DND-41 (cell line): ENCODE results near the gene BCL11B.

Experiments
- ATAC-seq: fragments of 200-7000 bp; cut with Tn5 transposase; 3 replicates; pipeline ENCODE4 v1.9.1; 2021; ENCODE audit warnings: low read depth; ENCODE audit not compliant: insufficient read depth
- DNase-seq: peaks from one replicate; pipeline ENCODE4 v3.0.0-alpha.2; 2020
- H2AFZ ChIP-seq: 2 replicates; pipeline ENCODE4 v1.6.0; 2012; ENCODE audit warnings: low read depth, low read length
- H3K27ac ChIP-seq: 2 replicates; pipeline ENCODE4 v1.5.1; 2012; ENCODE audit warnings: low read length, inconsistent platforms
- H3K27me3 ChIP-seq: fragments of 200-600 bp; sonication (generic); 2 replicates; pipeline ENCODE4 v1.6.0; 2012; ENCODE audit warnings: low read length, mild to moderate bottlenecking, inconsistent platforms; ENCODE audit not compliant: insufficient read depth, poor library complexity
- H3K36me3 ChIP-seq: 2 replicates; pipeline ENCODE4 v1.5.1; 2012; ENCODE audit warnings: low read length, inconsistent platforms; ENCODE audit not compliant: insufficient read depth
- H3K4me1 ChIP-seq: 2 replicates; pipeline ENCODE4 v1.5.1; 2012; ENCODE audit warnings: mild to moderate bottlenecking, low read length; ENCODE audit not compliant: insufficient read depth
- H3K4me2 ChIP-seq: 2 replicates; pipeline ENCODE4 v1.6.0; 2012; ENCODE audit warnings: mild to moderate bottlenecking, moderate library complexity, low read length, inconsistent platforms; ENCODE audit not compliant: insufficient read depth
- H3K4me3 ChIP-seq, 2 experiments: fragments of 200-600 bp in 1 of 2; shearing (Covaris generic) in 1 of 2; 2 replicates each; pipeline ENCODE4 v1.5.1; 2012 to 2016; ENCODE audit warnings: inconsistent platforms in 2 of 2, low read length in 2 of 2, mild to moderate bottlenecking in 2 of 2, low read depth in 1 of 2, moderate library complexity in 1 of 2
- H3K79me2 ChIP-seq: 2 replicates; pipeline ENCODE4 v1.6.0; 2012; ENCODE audit warnings: low read length, inconsistent platforms; ENCODE audit not compliant: insufficient read depth
- H3K9ac ChIP-seq: 2 replicates; pipeline ENCODE4 v1.6.0; 2012; ENCODE audit warnings: low read depth, mild to moderate bottlenecking, inconsistent platforms, low read length, moderate library complexity
- H3K9me3 ChIP-seq: 2 replicates; pipeline ENCODE4 v1.5.1; 2012; ENCODE audit warnings: low read length, moderate library complexity, mild to moderate bottlenecking, inconsistent platforms; ENCODE audit not compliant: insufficient read depth, severe bottlenecking
- H4K20me1 ChIP-seq: 2 replicates; pipeline ENCODE4 v1.6.0; 2012; ENCODE audit warnings: low read length; ENCODE audit not compliant: insufficient read depth
- CTCF ChIP-seq: IDR thresholded peaks from 2 replicates; pipeline ENCODE4 v1.5.1; 2012; ENCODE audit warnings: borderline replicate concordance, low read length, moderate library complexity, mild to moderate bottlenecking; ENCODE audit not compliant: poor library complexity, severe bottlenecking; ENCODE audit errors: extremely low read depth
- EZH2 ChIP-seq: IDR thresholded peaks from 3 replicates; pipeline ENCODE4 v1.6.1; 2012; ENCODE audit warnings: borderline replicate concordance, low read depth, mild to moderate bottlenecking, moderate library complexity, low read length, inconsistent platforms; ENCODE audit not compliant: severe bottlenecking

BCL11B gene

GRCh38 chr14:99252940-99253868 is 18.8 kb downstream of the BCL11B start:
- ATAC-seq (no peak), DNase-seq (no peak)
- TF ChIP-seq EZH2 (no peak), CTCF (no peak)
- Histone ChIP-seq H2AFZ (no peak overlapping the region), H3K4me1 (peaks cover 60% of the 10 kb centered on the region), H4K20me1 (peaks cover 93% of the 10 kb centered on the region), H3K4me3 (no peak overlapping the region), H3K9me3 (no peaks in the 10 kb centered on the region), H3K4me2 (peak overlapping the region; percentile 5), H3K36me3 (peaks cover 97% of the 10 kb centered on the region), H3K27ac (no peak overlapping the region), H3K27me3 (no peaks in the 10 kb centered on the region), H3K9ac (no peak overlapping the region), H3K79me2 (peaks cover 100% of the 10 kb centered on the region)

- TF ChIP-seq CTCF (no peak), EZH2 (no peak)
- peaks cover 93% of the 10 kb centered on the region for H4K20me1 ChIP-seq
- peaks cover 100% of the 10 kb centered on the region for H3K79me2 ChIP-seq
- H3K4me1 ChIP-seq = peaks cover 53% of the 10 kb centered on the region
- peaks cover 97% of the 10 kb centered on the region for H3K36me3 ChIP-seq
- H3K27me3 ChIP-seq = no peaks in the 10 kb centered on the region
- H3K27ac ChIP-seq = no peak overlapping the region
- H3K9me3 ChIP-seq = no peaks in the 10 kb centered on the region
- ATAC-seq (no peak), DNase-seq (no peak)
- H3K4me3 ChIP-seq = no peak overlapping the region
- H2AFZ ChIP-seq = no peak overlapping the region
- H3K4me2 ChIP-seq = peak overlapping the region; percentile 5; the same call in 1 of the 2 replicates
- no peak overlapping the region for H3K9ac ChIP-seq
Observed at GRCh38 chr14:99252443-99252939, 19.5 kb downstream of the BCL11B start.

- no peak for ATAC-seq
- no peaks in the 10 kb centered on the region for H3K27me3 ChIP-seq
- H3K4me3 ChIP-seq = no peak overlapping the region
- H3K4me1 ChIP-seq = peaks cover 47% of the 10 kb centered on the region
- peaks cover 100% of the 10 kb centered on the region for H3K79me2 ChIP-seq
- H3K9me3 ChIP-seq = no peaks in the 10 kb centered on the region
- peaks cover 93% of the 10 kb centered on the region for H4K20me1 ChIP-seq
- H3K4me2 ChIP-seq = 0 out of 2 replicates have a peak overlapping the region, but pooled peaks have one; percentile 15
- H3K36me3 ChIP-seq = peaks cover 97% of the 10 kb centered on the region
- no peak overlapping the region for H2AFZ ChIP-seq
- no peak overlapping the region for H3K9ac ChIP-seq
- no peak for DNase-seq
- H3K27ac ChIP-seq = no peak overlapping the region
- TF ChIP-seq CTCF (no peak), EZH2 (no peak)
Observed at GRCh38 chr14:99251721-99252120, 20.3 kb downstream of the BCL11B start.
